NOMO-1 treated with DMSO at 0.1 percent for 48 hours (cell line): Measurements from ENCODE around the gene TREM1.
"Not testable (repeated sequence)": the region's sequence is repeated elsewhere in the genome, so short reads cannot be mapped to it uniquely, and the experiment has no call there.

Experiments used
- DNase-seq: peaks from one replicate; lab custom pipeline; 2025; ENCODE audit not compliant: unreplicated experiment; lab: John Stamatoyannopoulos, UW

Gene TREM1

DNA sequence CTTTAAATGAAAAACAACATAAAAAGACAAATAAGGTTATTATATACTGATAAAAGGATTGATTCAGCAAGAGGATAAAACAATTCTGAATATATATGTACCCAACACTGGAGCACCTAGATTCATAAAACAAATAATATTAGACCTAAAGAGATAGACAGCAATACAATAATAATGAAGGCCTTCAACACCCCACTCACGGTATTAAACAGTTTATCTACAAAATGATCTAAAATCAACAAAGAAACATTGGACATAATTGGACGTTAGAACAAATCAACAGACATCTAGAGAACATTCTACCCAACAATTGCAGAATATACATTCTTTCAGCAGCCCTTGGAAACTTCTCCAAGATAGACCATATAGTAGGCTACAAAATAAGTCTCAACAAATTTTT is 24.1 kb downstream of the TREM1 start:
- no peak for DNase-seq

DNA sequence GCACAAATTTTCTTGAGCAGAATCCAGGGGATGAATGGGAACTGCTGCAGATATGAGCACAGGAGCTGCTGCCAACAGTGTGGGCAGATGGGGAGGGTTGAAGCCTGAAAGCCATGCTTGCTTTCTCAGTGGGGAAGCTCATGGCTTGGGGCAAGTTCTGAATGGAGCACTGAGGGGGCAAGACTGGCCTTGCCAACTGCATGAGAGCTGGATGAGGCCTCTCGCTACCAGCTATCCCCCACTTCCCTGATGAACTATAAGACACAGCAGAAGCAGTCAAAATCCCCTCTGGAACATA is 28.3 kb downstream of the TREM1 start:
- DNase-seq: no peak

DNA sequence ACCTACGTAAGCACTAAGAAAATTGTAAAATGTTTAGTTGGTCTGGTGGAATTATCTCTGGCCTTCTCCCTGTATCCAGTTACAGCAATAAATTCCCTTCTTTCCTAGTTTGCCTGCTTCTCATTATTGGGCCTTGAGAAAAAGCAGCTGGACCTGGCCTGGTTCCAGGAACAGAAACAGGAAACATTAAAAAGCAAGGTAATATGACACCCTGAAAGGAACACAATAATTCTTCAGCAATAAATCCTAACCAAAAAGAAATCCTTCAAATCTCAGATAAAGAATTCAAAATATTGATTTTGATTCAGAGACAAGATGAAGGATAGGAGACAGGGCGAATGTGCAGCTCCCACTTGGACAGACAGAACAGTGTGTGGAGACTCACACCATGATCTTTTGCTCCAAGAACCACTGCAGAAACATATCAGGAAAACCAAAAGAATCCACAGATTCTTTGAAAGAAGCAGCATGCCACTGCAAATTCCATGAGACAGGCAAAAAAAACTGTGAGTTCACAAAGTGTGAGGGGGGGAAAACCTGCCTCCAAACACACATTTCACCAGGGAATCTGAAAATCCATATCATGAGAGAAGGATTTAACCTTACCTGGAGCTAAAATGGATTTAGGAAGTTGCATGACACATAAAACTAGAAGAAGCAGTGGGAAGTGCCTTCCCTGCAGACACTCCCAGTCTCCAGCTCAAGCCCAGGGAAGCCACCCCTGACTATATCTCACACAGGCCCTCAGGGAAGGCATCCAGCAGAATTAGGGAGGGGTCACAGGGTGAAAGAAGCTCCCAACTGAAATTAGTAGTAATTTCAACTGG is 28.9 kb downstream of the TREM1 start:
- no peak for DNase-seq

DNA sequence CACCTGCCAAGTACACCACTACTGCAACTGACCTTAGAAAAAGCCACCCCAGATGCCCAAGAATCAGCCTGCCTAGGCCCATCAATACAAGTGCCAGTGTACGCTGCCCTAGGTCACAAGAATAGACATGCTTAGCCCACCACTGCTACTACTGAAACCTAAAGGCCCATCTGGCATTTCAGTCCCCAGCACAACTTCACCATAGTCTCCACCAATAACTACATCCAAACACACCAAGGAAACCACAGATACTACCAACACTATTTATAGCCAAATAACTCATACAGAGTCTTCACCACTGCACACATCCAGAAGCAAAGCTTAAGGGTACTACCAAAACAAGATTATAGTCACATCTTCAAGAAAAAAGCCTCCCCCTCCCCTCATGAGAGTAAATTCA is 30.1 kb downstream of the TREM1 start:
- no peak for DNase-seq

DNA sequence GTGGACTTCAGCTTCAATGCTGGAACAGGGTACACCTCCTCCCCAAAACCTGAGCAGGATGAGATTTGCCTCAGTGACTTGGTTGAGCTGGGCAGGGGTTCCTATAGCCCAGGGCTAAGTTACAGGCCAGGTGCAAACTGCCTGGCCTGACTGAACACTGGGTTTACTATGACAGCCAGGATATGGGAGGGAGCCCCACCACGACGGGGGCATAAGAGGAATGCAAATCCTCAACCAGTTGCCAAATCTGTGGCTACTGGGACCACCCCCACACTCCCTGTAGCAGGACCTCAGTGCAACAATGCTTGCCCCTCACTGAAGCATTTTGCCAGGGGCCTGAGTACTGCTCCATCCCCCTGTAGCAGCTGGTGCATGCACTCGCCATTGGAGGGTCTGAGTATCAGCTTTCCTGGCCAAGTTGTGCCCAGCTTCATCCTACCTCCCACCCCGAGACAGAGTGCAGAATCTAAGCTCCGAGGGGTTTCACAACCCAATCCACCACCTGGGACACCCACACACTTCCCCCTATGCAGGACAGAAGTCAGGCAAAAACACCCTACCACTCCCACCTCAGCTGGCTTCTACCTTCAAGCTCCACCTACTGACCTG is 30.7 kb downstream of the TREM1 start:
- no peak for DNase-seq

DNA sequence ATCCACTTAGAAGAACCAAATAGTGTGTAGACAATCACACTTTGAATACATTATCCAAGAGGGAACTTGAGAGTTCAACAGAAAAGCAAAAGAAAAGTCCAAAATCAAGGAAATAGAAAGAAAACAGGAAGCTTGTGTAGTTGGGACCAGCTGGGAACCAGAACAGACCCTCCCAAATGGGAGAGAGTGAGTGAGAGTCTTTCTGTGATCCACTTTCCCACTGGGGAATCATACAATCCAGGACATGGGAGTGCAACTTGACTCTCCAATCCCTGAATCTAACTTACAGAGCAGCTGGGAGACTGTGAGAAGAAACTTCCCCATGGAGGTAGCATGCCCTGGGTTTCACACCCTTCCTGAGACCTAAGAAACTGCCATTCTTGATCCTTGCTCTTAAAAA is 31.4 kb downstream of the TREM1 start:
- no peak for DNase-seq

DNA sequence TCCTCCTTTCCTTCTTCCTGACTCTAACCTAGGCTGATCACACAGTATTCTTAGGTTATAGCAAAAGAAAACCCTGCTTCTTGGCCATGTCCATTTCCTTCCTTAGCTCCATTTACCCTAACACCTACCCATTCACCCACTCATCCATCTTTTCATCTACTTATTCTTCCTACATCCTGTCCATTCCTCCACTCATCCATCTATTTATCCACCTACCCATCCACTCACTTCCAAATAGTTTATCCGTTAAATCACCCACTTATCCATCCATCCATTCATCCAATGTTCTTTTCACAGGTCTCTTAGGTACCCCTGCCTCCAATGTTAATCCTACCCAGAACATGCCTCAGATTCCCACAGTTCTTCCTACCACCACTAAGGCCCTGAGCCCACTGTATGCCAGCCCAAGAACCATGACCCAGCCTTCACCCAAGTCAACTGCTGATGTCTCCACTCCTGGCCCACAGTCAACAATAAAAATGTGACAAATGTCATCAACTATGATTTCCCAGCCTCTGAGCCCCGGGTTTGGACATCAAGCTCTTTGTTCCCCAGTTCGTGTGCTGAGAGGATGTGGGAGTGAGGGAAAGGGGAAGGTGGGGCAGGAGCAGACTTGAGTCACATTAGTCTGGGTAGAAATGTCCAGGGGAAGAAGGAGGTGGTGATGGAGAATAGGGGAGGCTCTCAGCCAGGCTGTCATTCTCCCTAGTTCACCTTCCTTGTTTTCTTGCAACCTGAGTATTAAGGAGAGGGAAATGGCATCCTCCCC is 33.9 kb downstream of the TREM1 start:
- no peak for DNase-seq

DNA sequence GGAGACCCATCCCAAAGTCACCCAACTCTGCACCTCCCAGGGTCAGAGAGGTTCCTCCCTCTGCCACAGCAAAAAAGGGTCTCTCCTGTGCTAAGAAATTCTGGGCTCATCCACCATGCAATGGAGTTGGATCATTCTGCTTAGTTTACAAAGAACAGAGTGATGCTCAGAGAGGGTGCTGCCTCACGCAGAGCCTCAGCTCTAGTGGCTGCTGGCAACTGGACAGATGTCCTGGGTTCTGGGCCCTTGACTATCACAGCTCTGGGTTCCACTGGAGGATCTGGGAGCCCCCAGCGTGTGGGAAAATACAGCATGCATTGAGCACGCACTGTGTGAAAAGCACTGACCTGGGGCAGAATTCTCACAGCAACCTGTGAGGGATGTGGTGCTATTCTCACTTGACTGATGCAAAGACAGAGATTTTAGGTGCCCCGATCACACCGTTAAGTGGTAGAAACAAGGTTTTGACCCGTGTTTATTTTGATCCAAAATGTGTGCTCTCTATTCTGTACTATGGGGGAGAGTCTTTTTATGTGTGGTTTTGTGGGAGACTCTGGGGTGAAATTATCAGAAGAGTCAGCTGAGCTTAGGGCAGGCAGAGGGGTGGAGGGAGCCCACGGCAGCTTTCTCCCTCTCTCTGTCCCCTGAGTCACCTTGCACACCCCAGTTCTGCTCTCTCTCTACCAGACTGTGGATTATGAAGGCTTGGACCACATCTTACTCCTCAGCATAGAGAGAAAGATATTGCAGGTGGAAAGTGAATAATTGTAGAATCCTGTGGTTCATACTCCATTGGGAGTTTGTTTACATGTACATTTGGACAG is 38.4 kb downstream of the TREM1 start:
- DNase-seq: no peak

DNA sequence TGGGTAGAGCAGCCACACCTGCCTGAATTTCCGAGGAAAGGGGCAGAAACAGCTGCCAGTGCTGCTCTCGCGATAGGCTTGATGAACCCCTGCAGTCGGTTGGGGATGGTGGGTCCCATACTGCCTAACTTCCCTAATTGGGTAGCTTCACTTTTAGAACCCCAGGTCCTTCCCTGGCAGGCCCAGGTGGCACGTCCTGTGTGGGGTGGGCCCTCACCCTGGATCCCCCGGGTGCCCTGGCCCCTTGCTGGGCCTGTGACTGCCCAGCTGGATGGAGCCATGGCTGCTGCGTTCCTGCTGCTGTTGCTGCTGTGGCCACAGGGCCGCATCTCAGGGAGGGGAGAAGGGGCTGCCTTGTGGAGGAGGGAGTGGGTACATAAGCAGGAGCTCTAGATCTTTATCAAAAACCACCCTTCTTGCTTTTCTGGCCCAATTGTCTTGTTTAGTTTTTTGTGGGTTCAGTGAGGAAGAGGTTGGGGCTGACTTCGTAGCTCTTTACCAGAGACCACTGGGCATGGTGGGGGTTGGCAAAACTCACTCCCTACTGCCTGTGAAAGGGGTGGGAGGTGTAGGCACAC is 39.1 kb downstream of the TREM1 start:
- no peak for DNase-seq

DNA sequence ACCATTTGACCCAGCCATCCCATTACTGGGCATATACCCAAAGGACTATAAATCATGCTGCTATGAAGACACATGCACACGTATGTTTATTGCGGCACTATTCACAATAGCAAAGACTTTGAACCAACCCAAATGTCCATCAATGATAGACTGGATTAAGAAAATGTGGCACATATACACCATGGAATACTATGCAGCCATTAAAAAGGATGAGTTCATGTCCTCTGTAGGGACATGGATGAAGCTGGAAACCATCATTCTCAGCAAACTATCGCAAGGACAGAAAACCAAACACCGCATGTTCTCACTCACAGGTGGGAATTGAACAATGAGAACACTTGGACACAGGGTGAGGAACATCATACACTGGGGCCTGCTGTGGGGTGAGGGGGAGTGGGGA is 40.0 kb downstream of the TREM1 start:
- DNase-seq: not testable (repeated sequence)

DNA sequence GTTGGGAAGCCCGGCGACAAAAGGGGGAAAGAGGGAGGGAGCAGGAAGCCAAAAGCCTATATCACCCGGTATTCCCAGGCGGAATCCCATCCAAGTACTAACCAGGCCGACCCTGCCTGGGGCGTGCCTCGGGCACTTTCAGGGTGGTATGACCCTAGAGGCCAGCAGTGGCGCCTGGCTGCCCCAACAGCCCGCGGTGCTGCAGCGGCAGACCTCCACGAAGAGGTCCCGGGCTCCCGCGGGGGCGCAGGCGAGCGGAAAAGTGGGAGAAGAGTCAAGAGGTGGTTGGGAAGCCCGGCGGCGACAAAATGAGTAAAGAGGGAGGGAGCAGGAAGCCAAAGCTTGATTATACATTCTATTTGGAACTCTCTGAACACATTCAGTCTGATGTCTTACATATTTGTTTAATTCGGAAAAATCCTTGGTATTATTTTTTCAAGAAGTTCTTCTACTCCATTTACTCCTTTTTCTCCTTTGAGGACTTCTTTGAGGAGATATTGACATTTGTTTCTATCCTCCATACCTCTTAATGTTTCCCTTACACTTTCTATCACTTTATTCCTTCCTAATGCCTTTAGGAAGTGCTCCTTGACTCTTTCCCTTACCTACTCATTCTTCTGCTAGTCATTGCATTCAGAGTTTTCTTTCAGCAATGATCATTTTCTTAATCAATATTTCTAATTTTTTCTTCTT is 46.9 kb downstream of the TREM1 start:
- DNase-seq: no peak

DNA sequence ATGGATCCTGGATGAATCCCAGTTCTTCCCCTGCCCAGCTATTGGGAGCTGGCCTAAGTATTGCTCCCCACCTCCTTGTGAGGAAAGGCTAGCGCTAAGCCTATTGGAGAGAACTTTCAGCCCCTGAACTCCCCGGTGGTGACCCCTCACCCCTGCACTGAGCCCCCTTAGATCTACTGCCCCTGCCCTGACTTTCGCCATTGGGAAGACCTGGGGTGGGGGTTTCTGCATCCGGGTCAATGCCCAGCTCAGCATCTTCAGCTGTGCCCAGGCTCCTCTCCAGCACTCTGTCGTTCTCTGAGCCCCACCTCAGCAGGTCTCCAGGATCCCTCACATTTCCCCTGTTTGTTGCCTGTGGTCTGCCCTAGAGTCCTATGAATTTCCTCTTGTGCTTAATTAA is 49.4 kb downstream of the TREM1 start:
- no peak for DNase-seq

DNA sequence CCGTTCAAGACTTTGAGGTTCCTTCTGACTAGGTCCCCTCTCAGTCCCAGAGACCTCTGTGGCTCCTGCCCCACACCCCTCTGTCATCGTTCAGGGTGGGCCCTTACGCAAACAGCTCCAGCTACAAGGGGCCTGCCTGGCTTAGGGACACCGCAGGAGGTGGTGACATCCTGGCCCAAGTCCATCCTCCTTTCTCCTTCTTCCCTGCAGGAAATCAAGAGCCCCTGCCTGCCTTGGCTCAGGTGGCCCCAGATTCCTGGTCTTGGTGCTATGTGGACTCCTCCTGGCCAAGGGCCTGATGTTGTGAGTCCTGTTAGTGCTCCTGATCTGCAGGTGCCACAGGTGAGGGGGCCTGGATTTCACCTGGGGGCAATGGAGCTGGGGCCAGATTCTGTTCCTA is 50.2 kb downstream of the TREM1 start:
- DNase-seq: no peak

DNA sequence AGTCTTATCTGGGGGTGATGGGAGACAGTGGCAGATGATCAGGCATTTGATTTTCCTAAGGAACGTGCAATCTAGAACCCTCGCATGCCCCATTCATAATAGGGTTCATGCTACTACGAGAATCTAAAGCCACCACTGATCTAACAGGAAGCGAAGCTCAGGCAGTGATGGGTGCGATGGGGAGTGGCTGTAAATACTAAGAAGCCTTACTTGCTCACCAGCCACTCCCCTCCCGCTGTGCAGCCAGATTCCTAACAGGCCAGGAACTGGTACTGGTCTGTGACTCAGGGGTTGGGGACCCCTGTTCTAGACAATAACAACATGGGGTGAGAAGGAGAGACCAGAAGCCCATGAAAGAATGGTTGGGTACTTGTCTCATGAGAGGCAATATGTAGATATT is 53.8 kb downstream of the TREM1 start:
- no peak for DNase-seq

DNA sequence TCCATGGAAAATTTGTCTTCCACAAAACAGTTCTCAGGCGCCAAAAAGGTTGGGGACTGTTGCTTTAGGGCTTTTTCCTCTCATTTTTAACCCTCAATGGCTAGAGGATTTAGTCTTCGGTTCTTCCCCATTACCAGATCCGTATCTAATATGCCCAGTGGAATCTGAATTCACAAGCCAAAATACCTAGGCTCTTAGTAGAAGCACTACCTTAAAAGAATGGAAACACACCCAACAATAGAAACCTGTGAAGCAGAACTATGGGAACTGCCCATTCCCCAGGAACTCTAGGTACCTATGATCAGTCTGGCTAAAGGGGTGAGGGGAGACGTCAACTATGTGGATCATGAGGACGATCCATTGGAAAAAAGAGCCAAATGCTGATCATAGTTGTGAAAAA is 55.2 kb downstream of the TREM1 start:
- no peak for DNase-seq

DNA sequence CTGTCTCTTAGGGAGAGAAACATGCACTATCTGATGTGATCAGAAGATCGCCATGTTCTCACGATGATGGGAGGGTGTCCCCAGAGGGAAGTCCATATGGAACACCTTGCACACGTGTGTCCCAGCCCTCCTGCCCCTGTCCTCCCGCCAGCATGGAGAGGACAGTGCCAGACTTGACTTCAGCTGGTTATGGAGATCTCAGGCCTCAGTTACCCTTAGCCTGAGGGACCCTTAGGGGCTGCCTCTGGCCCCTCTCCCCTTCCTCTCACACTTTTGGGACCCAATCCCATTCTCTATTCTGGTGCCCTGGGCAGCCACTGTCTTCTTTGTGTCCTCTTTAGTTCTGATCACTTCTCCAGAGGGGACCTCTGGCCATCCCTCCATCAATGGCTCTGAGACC is 56.8 kb downstream of the TREM1 start:
- DNase-seq: no peak

DNA sequence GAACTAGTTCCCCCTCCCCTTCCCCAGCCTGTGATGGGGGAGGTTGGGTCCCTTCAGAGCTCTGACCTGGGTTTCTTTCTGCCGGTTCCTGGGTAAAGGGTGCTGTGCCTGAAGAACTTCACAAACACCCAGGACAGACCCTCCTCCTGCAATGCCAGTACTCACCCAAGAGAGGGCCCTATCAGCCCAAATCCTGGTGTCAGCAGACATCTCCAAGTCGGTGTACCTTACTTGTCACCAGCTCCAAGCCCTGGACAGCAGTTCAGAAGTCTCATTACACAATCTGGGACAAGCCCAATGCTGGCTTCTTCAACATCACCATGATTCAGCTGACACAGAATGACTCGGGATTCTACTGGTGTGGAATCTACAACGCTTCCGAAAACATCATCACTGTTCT is 57.9 kb downstream of the TREM1 start:
- peak; percentile 24 for DNase-seq

DNA sequence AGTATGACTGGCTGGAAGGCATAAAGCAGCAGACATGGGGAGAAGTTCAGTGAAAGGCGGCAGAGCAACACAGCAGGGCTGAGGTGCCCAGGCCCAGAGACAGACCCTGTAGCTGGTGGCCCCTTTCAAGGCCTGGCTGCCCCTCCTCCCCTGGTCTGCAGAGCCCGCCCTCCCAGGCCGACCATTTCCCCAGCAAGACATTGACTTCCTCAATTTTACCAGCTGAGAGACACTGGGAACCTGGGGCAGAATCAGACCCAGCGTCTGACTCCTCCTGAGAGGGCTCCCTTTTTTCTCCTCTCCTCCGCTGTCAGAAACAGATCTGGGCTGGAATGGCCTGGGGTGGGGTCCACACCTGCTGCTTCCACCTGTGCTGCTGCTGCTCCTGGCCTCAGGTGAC is 58.4 kb downstream of the TREM1 start, which contains the start of gene TREML4:
Gene TREML4, plus strand, starts transcription at position 254 of the 400 bp plus-strand sequence. Its CDS starts 79 bp downstream, at position 333.
- DNase-seq: peak; percentile 51

DNA sequence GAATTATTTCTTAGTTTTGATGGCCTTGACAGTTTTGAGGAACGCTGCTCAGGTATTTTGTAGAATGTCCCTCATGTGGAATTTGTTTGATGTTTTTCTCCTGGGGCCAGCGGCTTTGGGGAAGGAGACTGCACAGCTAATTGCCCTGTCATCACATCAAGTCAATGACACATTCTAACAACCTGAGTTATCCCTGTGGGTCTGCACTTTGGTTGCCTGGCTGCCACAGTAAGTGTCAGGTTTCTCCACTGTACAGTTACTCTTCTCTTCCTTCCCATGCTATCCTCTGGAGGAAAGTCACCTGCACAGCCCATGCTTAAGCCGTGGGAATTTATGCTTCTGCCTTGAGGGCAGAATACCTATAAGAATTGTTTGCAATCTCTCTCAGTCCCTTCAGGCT is 59.7 kb downstream of the TREM1 start:
- no peak for DNase-seq

DNA sequence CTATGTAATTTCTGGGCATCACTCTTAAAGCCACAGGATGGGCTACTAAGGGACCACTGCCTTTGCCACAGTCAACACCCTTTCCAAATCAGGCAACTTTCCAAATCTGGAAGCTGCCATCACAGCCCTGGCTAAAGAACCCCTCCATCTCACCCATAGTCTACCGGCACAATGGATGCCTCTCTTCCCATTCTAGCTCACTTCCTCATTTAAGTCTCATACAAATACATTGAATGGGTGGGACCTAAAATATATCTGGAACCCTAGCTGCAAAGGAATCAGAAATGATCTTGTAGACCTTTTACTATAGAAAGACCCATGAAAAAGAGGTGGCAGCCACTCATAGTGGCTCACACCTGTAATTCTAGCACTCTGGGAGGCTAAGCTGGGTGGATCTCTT is 61.7 kb downstream of the TREM1 start:
- DNase-seq: no peak
